Heart left ventricle (tissue), 16 donors: ENCODE data around the gene STX2. TPM values are rescaled to one million over a fixed set of nuclear protein-coding genes. Genes with fewer than 3 reads are reported as not detected.

Experiments used
- ATAC-seq, 4 donors: fragments of 200-7000 bp; cut with Tn5 transposase; one replicate each; pipeline ENCODE4 v1.9.1; 2020 to 2022; ENCODE audit warnings: moderate library complexity in 4 of 4, mild to moderate bottlenecking in 3 of 4, moderate number of reproducible peaks in 1 of 4
- DNase-seq, 5 donors: peaks; one replicate each; pipeline ENCODE4 v3.0.0-alpha.2; 2020
- H3K27ac ChIP-seq, 12 donors: fragments of 200-600 bp; sonication (generic) in 4 of 12; one replicate each; pipeline versions ENCODE4 v1.5.0 to v1.8.0; 2016 to 2022; ENCODE audit warnings: mild to moderate bottlenecking in 2 of 12
- H3K27me3 ChIP-seq, 9 donors: fragments of 200-600 bp; sonication (generic) in 2 of 9; one replicate each; pipeline versions ENCODE4 v1.5.1 to v1.8.0; 2016 to 2022; ENCODE audit warnings: mild to moderate bottlenecking in 3 of 9
- H3K36me3 ChIP-seq, 9 donors: fragments of 200-600 bp; sonication (generic) in 2 of 9; one replicate each; pipeline versions ENCODE4 v1.5.0 to v1.8.0; 2018 to 2022; ENCODE audit warnings: mild to moderate bottlenecking in 2 of 9
- H3K4me1 ChIP-seq, 12 donors: fragments of 200-600 bp; sonication (generic) in 4 of 12; one replicate each; pipeline versions ENCODE4 v1.5.0 to v1.8.0; 2016 to 2022; ENCODE audit warnings: mild to moderate bottlenecking in 3 of 12
- H3K4me3 ChIP-seq, 12 donors: fragments of 200-600 bp; sonication (generic) in 4 of 12; one replicate each; pipeline versions ENCODE4 v1.5.0 to v1.8.0; 2017 to 2022; ENCODE audit warnings: mild to moderate bottlenecking in 9 of 12, moderate library complexity in 4 of 12
- H3K9me3 ChIP-seq, 12 donors: fragments of 200-600 bp; sonication (generic) in 4 of 12; one replicate each; pipeline versions ENCODE4 v1.5.0 to v1.8.0; 2016 to 2022; ENCODE audit warnings: mild to moderate bottlenecking in 1 of 12
- CTCF ChIP-seq, 12 donors: fragments of 200-600 bp; sonication (generic) in 4 of 12; IDR thresholded peaks; one replicate each; pipeline versions ENCODE4 v1.5.0 to v1.8.0; 2018 to 2022; ENCODE audit warnings: antibody characterized with exemption in 12 of 12, mild to moderate bottlenecking in 5 of 12
- POLR2A ChIP-seq, 2 donors: fragments of 450-650 bp; IDR thresholded peaks; one replicate each; pipeline ENCODE4 v1.6.1; 2017; ENCODE audit warnings: antibody characterized with exemption in 2 of 2, mild to moderate bottlenecking in 2 of 2, moderate library complexity in 2 of 2
- WGBS, 4 donors: extraction: QIAGEN DNeasy Blood & Tissue Kit in 2 of 4; methylation state at CpG; one replicate each; pipeline versions ENCODE4 v1.1.5 to v1.1.7; 2013 to 2018; 5-methylcytosine and 5-hydroxymethylcytosine counted together
- intact Hi-C, 10 donors: fragments of 100-400 bp; cut with DNase I; formaldehyde crosslinking; loops; one replicate each; pipeline versions ENCODE4 v1.11.1 to v1.14.2; 2022
- polyA plus RNA-seq, 2 donors: library from polyadenylated mRNA; stranded (reverse); fragments of 200-250 nt; gene quantifications; one replicate each; pipeline ENCODE4 v1.2.3, GENCODE V29; 2013
- total RNA-seq, 9 donors: library from RNA; depleted of rRNA in 2 of 9; stranded (reverse); fragments of >200 nt in 2 of 9; fragmentation: NEBNext Ultra II Directional in 3 of 9; extraction: Animal tissue kit (Norgen Biotek cat#: 25700) in 3 of 9; gene quantifications; one replicate each; pipeline versions ENCODE4 v1.1.0 to v1.2.4, GENCODE V29; 2016 to 2023
- donor health status: ischemic (EF 13 %, LVEDD 7.1; RV severe dilation, severe dysfunction).
- donor health status: healthy with polysubstance abuse.
- donor health status: DM: no; HTN: yes; CAD: no.
- donor health status: DM: no; HTN: no; CAD: no.
- donor health status: ischemic (EF 25% LVEDD 6.9; RV normal size, moderate dysfunction).
- donor health status: ischemic (EF 25% LVEDD 5.7; RV mildly dilated, moderate dysfunction).
- donor health status: healthy.
- donor health status: DM: yes; HTN: yes; CAD: no.
- donor health status: ischemic (EF 35%, LVEDD 5.7; RV mildly dilated, moderate dysfunction).
- donor health status: nonischemic (EF 11% LVEDD 7.7; RV severe dilation, severe dysfunction).
- donor health status: DM: yes; HTN: yes; CAD: no.
- donor health status: PGD.
- donor health status: ischemic (EF 29% LVEDD 5.4; RV normal size, mild dysfunction).
- donor health status: nonischemic (EF 23%, LVEDD 6.1; RV moderate dilation, normal function).

The STX2 gene
- total and polyA plus RNA-seq, 11 donors, result 6.2 to 21.8 (median 11.1) TPM

- Histone ChIP-seq H3K4me1 (peaks cover 2 to 32% (median 20%) of the 10 kb centered on the region in 12 donors), H3K27me3 (no peaks in the 10 kb centered on the region), H3K9me3 (no peaks in the 10 kb centered on the region), H3K36me3 (peaks cover 0 to 55% (median 48%) of the 10 kb centered on the region in 9 donors), H3K27ac (no peak overlapping the region), H3K4me3 (no peak overlapping the region)
- 92 to 96% (median 95%) methylated on average over 10 of the region's 10 CpGs for WGBS, 4 donors
- no peak for TF ChIP-seq CTCF (IDR thresholded peaks at IDR 0.05)
- TF ChIP-seq POLR2A (IDR thresholded peaks at IDR 0.05), result no peak
- intact Hi-C loops, result loop anchor here in 1 of 10 donors (5.0 kb wide), 1 partner anchor 37 kb away; the partner anchor contains the start of gene STX2
- DNase-seq (no peak), ATAC-seq (no peak)
Measured at GRCh38 chr12:130874696-130875095, 35.6 kb upstream of the STX2 start.

- peaks cover 0 to 55% (median 48%) of the 10 kb centered on the region in 9 donors for H3K36me3 ChIP-seq
- whole genome bisulfite sequencing, 4 donors, result 90 to 94% (median 90%) methylated on average over 4 of the region's 4 CpGs
- no peak for ATAC-seq
Measured at GRCh38 chr12:130873825-130874224, 34.8 kb upstream of the STX2 start.

GRCh38 chr12:130873106-130873795, 34.2 kb upstream of the STX2 start:
- peaks cover 0 to 53% (median 48%) of the 10 kb centered on the region in 9 donors for H3K36me3 ChIP-seq
- intact Hi-C loops, result loop anchor here in 1 of 10 donors (5.0 kb wide), 1 partner anchor 36 kb away; the partner anchor contains the start of gene STX2

More at GRCh38 chr12:130873825-130874224, 34.8 kb upstream of the STX2 start:
- TF ChIP-seq POLR2A (IDR thresholded peaks at IDR 0.05), result no peak
- no peak for TF ChIP-seq CTCF (IDR thresholded peaks at IDR 0.05)
- Histone ChIP-seq H3K4me1 (peaks cover 2 to 32% (median 20%) of the 10 kb centered on the region in 12 donors), H3K9me3 (no peaks in the 10 kb centered on the region), H3K27ac (no peak overlapping the region), H3K4me3 (peak overlapping the region in 3 of 12 donors; percentile 72 to 90 (median 75)), H3K27me3 (no peaks in the 10 kb centered on the region)
- intact Hi-C loops, result loop anchor here in 1 of 10 donors (5.0 kb wide), 1 partner anchor 37 kb away; the partner anchor contains the start of gene STX2
- DNase-seq, result no peak

More at GRCh38 chr12:130873106-130873795, 34.2 kb upstream of the STX2 start:
- Histone ChIP-seq H3K4me3 (peak overlapping the region; percentile 68 to 94 (median 75)), H3K27me3 (no peaks in the 10 kb centered on the region), H3K9me3 (no peaks in the 10 kb centered on the region), H3K27ac (peak overlapping the region in 3 of 12 donors; percentile 83 to 88 (median 88)), H3K4me1 (peaks cover 2 to 32% (median 20%) of the 10 kb centered on the region in 12 donors)
- ATAC-seq (no peak), DNase-seq (no peak)
- TF ChIP-seq POLR2A (IDR thresholded peaks at IDR 0.05) (no peak), CTCF (IDR thresholded peaks at IDR 0.05) (no peak)
- 49 to 62% (median 56%) methylated on average over 4 of the region's 4 CpGs for WGBS, 4 donors
